ENCODE measurements around the gene SCYGR4.

Gene SCYGR4

DNA sequence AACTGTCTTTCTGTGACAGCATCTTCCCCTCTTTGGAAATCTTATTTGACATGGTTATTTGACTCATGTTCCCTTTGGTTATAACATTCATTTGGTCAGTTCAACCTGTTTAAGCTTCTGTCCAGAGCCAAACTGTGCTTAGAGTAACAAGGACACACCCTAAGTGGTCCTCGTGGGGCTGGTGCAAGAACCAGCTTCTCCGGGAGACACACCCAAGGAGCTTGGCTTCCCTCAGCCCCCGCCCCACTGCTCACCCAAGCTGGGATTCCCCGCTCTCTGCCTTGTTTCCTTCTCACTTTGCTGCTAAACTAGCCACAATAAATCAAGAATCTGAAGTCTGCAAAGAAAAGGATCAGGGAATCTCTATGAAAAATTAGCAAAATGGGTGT is 4.0 kb upstream of the SCYGR4 start:
- TF ChIP-seq, protein P1, sequence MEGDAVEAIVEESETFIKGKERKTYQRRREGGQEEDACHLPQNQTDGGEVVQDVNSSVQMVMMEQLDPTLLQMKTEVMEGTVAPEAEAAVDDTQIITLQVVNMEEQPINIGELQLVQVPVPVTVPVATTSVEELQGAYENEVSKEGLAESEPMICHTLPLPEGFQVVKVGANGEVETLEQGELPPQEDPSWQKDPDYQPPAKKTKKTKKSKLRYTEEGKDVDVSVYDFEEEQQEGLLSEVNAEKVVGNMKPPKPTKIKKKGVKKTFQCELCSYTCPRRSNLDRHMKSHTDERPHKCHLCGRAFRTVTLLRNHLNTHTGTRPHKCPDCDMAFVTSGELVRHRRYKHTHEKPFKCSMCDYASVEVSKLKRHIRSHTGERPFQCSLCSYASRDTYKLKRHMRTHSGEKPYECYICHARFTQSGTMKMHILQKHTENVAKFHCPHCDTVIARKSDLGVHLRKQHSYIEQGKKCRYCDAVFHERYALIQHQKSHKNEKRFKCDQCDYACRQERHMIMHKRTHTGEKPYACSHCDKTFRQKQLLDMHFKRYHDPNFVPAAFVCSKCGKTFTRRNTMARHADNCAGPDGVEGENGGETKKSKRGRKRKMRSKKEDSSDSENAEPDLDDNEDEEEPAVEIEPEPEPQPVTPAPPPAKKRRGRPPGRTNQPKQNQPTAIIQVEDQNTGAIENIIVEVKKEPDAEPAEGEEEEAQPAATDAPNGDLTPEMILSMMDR (IDR thresholded peaks at IDR 0.05; ENCODE audit: insufficient read depth, low read depth, low read length, missing control alignments): no peak
- DNase-seq (ENCODE audit: low read depth): peak; percentile 13
- no peak overlapping the region for H3K4me3 ChIP-seq (ENCODE audit: low read depth, low read length)

DNA sequence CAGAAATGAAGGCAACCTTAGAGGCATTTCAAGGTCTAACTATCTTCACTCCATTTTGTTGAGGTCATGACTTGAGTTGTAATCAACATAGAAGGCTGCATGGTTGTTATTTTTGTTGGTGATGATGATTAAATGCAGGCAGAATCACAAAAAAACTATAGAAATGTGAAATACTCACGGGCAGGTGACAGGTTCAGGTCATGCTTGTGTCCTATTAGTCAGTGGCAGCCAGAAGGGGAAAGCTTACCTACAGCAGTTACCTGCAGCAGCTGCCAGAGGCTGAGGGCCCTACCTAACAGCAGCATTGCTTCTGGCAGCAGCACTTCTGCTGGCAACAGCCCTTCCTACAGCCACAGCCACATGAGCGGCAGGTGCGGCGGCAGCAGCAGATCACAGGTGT is 3.1 kb upstream of the SCYGR4 start:
- TF ChIP-seq, protein P1 (IDR thresholded peaks at IDR 0.05; ENCODE audit: insufficient read depth, low read depth, low read length, missing control alignments): no peak
- no peak for DNase-seq (ENCODE audit: low read depth)

DNA sequence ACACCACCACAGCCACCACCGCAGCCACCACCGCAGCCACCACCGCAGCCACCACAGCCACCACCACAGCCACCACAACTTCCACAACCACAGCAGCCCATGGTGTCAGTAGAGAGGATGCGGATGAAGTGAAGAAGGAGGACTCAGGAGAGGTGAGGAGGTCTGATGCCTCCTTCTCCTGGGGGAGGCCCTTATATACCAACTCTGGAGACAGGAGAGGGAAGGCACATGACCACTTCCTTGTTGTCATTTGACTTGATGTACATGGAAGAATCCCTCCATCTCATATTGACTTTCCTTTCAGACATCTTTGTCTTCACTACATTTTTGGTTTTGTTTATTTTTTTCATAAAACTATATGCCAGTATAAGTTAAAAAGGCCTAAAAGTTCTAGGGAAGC is 2.6 kb upstream of the SCYGR4 start, which contains the start of gene SCYGR3:
SCYGR3 (minus strand) TSS at position 101 of the 400 bp plus-strand sequence; CDS start at position 101, 0 bp downstream.
- no peak within 1 kb of the TSS for H3K4me3 ChIP-seq (ENCODE audit: low read depth, low read length)
- no peak for DNase-seq (ENCODE audit: low read depth)
- TF ChIP-seq, protein P1 (IDR thresholded peaks at IDR 0.05; ENCODE audit: insufficient read depth, low read depth, low read length, missing control alignments): no peak

More for the DNA sequence above, 3.1 kb upstream of the SCYGR4 start:
- no peak overlapping the region for H3K4me3 ChIP-seq (ENCODE audit: low read depth, low read length)

DNA sequence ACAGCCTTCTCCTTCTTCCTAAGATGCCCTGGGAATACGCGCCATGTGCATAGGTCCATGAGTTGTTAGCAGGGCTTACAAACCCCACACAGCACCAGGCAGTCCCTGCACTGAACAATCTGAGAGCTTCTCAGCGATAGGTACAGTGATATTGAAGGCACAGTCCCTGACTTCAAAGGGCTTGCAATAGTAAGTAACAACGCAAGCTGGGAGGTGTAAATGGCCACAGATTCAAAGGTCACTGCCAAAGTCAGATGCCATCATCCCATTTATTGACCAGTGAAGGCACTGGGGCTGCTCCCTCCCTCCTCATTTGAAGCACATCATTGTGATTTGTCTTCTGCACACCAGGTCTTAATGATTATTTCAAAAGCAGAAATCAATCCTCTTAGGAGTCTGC is 2.1 kb upstream of the SCYGR4 start:
- H3K4me3 ChIP-seq (ENCODE audit: low read depth, low read length): no peak overlapping the region
- DNase-seq (ENCODE audit: low read depth): no peak
- TF ChIP-seq, protein P1 (IDR thresholded peaks at IDR 0.05; ENCODE audit: insufficient read depth, low read depth, low read length, missing control alignments): no peak

DNA sequence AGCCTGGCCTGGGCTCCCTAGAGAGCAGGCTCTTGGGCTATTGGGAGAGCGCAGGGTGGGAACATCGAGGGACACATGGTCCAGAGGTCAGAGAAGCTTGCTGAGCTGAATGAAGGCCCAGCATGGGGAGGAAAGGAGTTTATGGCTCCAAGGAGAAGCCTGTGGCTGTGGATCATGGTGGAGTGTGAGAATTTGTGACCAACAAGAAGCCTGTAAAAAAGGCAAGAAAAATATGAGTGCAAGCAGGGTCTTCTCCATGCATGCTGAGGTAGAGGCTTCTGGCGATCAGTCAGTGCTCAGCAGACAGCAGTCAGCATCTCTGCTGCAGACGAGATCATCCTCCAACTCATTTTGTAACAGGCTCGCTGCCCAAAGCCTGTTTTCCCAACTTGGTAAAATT is 1.4 kb upstream of the SCYGR4 start:
- TF ChIP-seq, protein P1 (IDR thresholded peaks at IDR 0.05; ENCODE audit: insufficient read depth, low read depth, low read length, missing control alignments): no peak
- H3K4me3 ChIP-seq (ENCODE audit: low read depth, low read length): no peak overlapping the region
- no peak for DNase-seq (ENCODE audit: low read depth)

DNA sequence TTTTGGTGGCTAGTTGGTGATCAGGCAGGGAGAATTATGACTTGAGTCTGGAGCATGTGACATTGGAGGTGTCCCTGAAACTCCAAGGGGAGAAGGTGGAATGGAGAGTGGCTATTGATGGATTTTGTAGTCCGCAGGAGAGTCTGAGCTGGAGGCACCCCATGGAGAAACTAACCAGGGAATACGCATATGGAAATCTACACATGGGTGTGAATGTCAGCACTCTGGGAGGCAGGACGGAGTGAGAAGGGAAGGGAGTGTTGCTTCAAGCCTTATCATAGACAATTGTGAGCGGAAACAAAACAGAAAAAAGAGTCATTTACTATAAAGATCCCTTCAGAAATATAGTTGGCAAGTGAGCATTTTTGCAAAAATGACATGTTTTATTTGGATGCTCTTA is 667 bp upstream of the SCYGR4 start:
- no peak overlapping the region for H3K4me3 ChIP-seq (ENCODE audit: low read depth, low read length)
- TF ChIP-seq, protein P1 (IDR thresholded peaks at IDR 0.05; ENCODE audit: insufficient read depth, low read depth, low read length, missing control alignments): no peak
- no peak for DNase-seq (ENCODE audit: low read depth)

DNA sequence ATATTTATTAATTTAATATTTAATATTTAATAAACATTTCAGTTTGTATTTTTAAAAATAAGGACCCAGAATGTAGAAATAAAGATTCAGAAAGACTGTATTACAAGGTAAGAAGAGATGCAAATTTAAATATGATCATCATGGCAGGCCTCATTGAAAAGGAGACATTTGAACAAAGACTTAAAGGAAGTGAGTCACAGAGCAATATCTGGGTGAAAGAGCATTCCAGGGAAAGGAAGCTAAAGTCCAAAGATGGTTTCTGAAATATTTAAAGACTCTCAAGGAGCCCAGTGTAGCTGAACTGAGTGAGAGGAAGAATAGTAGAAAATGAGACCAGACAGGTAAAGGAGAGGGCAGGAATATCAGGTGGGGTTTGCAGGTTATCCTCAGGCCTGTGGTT is 5.9 kb downstream of the SCYGR4 start:
- DNase-seq (ENCODE audit: low read depth): no peak
- TF ChIP-seq, protein P1 (IDR thresholded peaks at IDR 0.05; ENCODE audit: insufficient read depth, low read depth, low read length, missing control alignments): no peak
- H3K4me3 ChIP-seq (ENCODE audit: low read depth, low read length): no peak overlapping the region

Data from GM12865 (cell line).